ENCODE measurements around the gene CSPG5. TPM values are rescaled to one million over a fixed set of nuclear protein-coding genes. Genes with fewer than 3 reads are reported as not detected.

The CSPG5 gene
- polyA plus RNA-seq, 3 donors from 2014 or later, result not detected

GRCh38 chr3:47604145-47604544, 25.5 kb upstream of the CSPG5 start:
- peaks cover 0 to 4% (median 2%) of the 10 kb centered on the region in 3 donors for H3K27me3 Mint-ChIP-seq (ENCODE audit: low read depth in 3 of 3)
- H3K4me1 Mint-ChIP-seq, result peaks cover 0 to 17% of the 10 kb centered on the region in 2 donors
- DNase-seq, result no peak
- no peaks in the 10 kb centered on the region for H3K9me3 Mint-ChIP-seq
- H3K4me3 Mint-ChIP-seq, result no peak overlapping the region
- H3K36me3 Mint-ChIP-seq, result peaks cover 11 to 18% (median 13%) of the 10 kb centered on the region in 3 donors
- H3K27ac Mint-ChIP-seq, result no peak overlapping the region

DNA sequence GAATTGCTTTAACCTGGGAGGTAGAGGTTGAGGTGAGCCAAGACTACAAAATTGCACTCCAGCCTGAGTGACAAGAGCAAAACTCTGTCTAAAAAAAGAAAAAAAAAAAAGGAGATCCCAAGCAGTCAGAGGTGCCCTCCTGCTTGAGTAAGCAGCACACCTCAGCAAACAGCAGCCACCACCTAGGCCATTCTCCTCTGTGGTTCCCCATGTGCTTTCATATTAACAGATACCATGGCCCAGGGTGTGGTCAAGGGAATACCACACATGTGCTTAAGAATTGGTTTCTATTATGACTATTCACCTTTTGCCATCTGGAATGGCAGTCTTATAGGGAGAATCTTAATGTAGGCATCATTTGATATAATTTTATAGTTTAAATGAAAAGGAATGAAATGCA, 24.7 kb upstream of the CSPG5 start:
- Mint-ChIP-seq H3K36me3 (peaks cover 6 to 11% (median 8%) of the 10 kb centered on the region in 3 donors), H3K27ac (no peak overlapping the region), H3K9me3 (no peaks in the 10 kb centered on the region), H3K4me3 (no peak overlapping the region), H3K4me1 (peaks cover 0 to 17% of the 10 kb centered on the region in 2 donors), H3K27me3 (ENCODE audit: low read depth in 3 of 3) (peaks cover 0 to 4% (median 2%) of the 10 kb centered on the region in 3 donors)
- no peak for DNase-seq

- peaks cover 9 to 12% (median 11%) of the 10 kb centered on the region in 3 donors for H3K36me3 Mint-ChIP-seq
- no peaks in the 10 kb centered on the region for H3K9me3 Mint-ChIP-seq
- H3K27me3 Mint-ChIP-seq (ENCODE audit: low read depth in 3 of 3), result peaks cover 0 to 4% (median 2%) of the 10 kb centered on the region in 3 donors
- DNase-seq, result no peak
- peaks cover 0 to 17% of the 10 kb centered on the region in 2 donors for H3K4me1 Mint-ChIP-seq
- H3K27ac Mint-ChIP-seq, result peak overlapping the region in 1 of 6 donors; percentile 16
- no peak overlapping the region for H3K4me3 Mint-ChIP-seq
These were observed 22.6 kb upstream of the CSPG5 start for GRCh38 chr3:47601281-47601680.

DNA sequence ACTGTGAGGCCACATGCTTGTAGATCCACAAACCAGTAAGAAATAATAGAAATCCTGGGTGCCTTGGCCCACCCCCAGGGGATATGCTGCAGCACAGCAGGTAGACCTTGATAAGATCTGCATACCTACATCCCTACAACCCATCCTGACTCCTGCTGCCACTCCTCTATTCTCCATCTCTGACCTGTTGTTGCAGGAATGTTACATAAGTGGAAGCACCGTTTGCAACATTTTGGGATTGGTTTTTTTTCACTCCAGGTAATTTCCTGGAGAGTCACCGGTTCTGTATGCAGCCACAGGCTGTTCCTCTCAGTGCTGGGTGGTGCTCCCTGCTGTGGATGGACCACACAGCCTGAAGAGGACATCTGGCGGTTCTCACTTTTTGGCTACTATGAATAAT, 16.1 kb upstream of the CSPG5 start:
- H3K27me3 Mint-ChIP-seq (ENCODE audit: low read depth in 3 of 3), result peaks cover 0 to 2% (median 0%) of the 10 kb centered on the region in 3 donors
- no peak overlapping the region for H3K4me3 Mint-ChIP-seq
- H3K36me3 Mint-ChIP-seq, result peaks cover 11 to 13% (median 11%) of the 10 kb centered on the region in 3 donors
- no peak overlapping the region for H3K27ac Mint-ChIP-seq
- DNase-seq, result no peak
- H3K9me3 Mint-ChIP-seq, result no peaks in the 10 kb centered on the region
- H3K4me1 Mint-ChIP-seq, result no peaks in the 10 kb centered on the region

DNA sequence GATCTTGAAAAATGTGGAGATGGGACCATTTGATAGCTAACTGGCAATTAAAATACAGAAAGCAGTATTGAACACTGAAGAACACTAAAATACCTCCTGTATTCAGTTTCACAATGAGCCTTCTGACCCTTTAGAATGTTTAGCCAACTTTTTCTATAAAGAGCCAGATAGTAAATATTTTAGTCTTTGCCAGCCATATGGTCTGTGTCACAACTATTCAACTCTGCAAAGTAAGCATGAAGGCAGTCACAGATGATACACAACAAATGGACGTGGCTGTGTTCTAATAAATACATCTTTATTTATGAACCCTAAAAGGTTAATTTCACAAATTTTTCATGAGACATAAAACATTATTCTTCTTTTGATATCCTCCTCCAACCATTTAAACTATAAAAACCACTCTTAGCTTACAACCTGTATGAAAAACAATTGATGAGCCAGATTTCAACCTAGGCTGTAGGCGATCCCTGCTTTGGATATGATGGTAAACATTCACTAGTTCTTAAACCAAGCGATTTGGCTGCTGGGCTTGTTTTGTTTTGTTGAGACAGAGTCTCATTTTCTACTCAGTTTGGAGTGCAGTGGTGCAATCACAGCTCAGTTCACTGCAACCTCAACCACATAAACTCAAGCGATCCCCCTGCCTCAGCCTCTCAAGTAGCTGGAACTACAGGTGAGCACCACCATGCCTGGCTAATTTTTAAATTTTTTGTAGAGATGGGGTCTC, 13.6 kb upstream of the CSPG5 start:
- H3K36me3 Mint-ChIP-seq, result peaks cover 20 to 30% (median 20%) of the 10 kb centered on the region in 3 donors
- H3K4me3 Mint-ChIP-seq, result no peak overlapping the region
- peaks cover 0 to 2% (median 0%) of the 10 kb centered on the region in 3 donors for H3K27me3 Mint-ChIP-seq (ENCODE audit: low read depth in 3 of 3)
- no peaks in the 10 kb centered on the region for H3K4me1 Mint-ChIP-seq
- DNase-seq, result no peak
- no peaks in the 10 kb centered on the region for H3K9me3 Mint-ChIP-seq
- H3K27ac Mint-ChIP-seq, result no peak overlapping the region

- no peak for DNase-seq
- Mint-ChIP-seq H3K27me3 (ENCODE audit: low read depth in 3 of 3) (peaks cover 0 to 5% (median 0%) of the 10 kb centered on the region in 3 donors), H3K9me3 (no peaks in the 10 kb centered on the region), H3K27ac (no peak overlapping the region), H3K4me3 (peak overlapping the region in 1 of 5 donors; percentile 1), H3K4me1 (no peaks in the 10 kb centered on the region), H3K36me3 (peaks cover 21 to 37% (median 26%) of the 10 kb centered on the region in 3 donors)
These were observed 11.6 kb upstream of the CSPG5 start for GRCh38 chr3:47590216-47590615.

DNA sequence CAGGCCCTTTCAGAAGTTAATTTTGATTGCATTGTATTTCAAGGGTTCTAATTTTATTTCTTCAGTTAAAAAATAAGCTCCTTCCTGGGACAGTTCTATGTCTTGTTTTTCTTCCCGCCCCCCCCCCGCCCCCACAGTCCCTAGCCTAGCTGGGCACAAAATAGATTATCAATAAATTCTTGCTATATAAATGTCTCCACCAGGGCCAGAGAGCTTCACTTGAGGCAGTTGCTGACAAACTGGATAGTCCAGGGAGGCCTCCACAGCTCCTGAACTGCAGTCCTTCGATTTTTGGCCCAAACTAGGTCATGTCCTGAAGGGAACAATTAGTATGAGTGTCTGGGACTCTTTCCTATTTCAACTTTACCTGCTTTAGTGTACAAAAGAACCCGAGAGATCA, 9.9 kb upstream of the CSPG5 start:
- DNase-seq, result no peak
- peaks cover 0 to 5% (median 0%) of the 10 kb centered on the region in 3 donors for H3K27me3 Mint-ChIP-seq (ENCODE audit: low read depth in 3 of 3)
- H3K4me3 Mint-ChIP-seq, result no peak overlapping the region
- no peaks in the 10 kb centered on the region for H3K9me3 Mint-ChIP-seq
- peaks cover 21 to 40% (median 22%) of the 10 kb centered on the region in 3 donors for H3K36me3 Mint-ChIP-seq
- H3K4me1 Mint-ChIP-seq, result no peaks in the 10 kb centered on the region
- H3K27ac Mint-ChIP-seq, result no peak overlapping the region

- Mint-ChIP-seq H3K36me3 (peaks cover 21 to 36% (median 22%) of the 10 kb centered on the region in 3 donors), H3K27ac (peak overlapping the region in 1 of 6 donors; percentile 55)
These were observed 9.4 kb upstream of the CSPG5 start for GRCh38 chr3:47588053-47588452.

DNA sequence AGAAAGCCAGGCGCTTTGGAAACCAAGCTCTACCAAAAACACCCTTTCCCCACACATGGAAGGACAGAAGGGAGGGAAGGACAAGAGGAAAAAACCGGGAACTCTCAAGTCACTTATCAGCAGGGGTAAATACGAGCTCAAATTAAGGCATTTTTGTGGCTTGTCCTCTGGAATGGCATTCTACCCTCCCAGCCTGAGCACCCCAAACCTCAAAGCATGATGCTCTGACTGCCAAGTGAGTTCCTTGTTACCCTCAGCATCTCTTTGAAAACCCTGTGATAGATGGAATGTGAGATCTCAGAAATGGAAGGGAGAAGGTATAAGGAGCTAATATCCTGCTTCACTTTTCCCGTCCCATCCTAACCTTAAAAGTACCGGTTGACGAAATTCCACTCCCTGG, 8.1 kb upstream of the CSPG5 start:
- Mint-ChIP-seq H3K27me3 (ENCODE audit: low read depth in 3 of 3) (peaks cover 0 to 8% (median 0%) of the 10 kb centered on the region in 3 donors), H3K36me3 (peaks cover 14 to 36% (median 19%) of the 10 kb centered on the region in 3 donors)

More at GRCh38 chr3:47588053-47588452, 9.4 kb upstream of the CSPG5 start:
- no peaks in the 10 kb centered on the region for H3K4me1 Mint-ChIP-seq
- peaks cover 0 to 5% (median 0%) of the 10 kb centered on the region in 3 donors for H3K27me3 Mint-ChIP-seq (ENCODE audit: low read depth in 3 of 3)
- no peak overlapping the region for H3K4me3 Mint-ChIP-seq
- DNase-seq, result no peak
- H3K9me3 Mint-ChIP-seq, result no peaks in the 10 kb centered on the region

GRCh38 chr3:47583320-47584075, 4.8 kb upstream of the CSPG5 start:
- Mint-ChIP-seq H3K4me3 (no peak overlapping the region), H3K27ac (peak overlapping the region in 1 of 6 donors; percentile 34), H3K27me3 (ENCODE audit: low read depth in 3 of 3) (peaks cover 0 to 11% (median 10%) of the 10 kb centered on the region in 3 donors), H3K4me1 (peaks cover 1 to 9% of the 10 kb centered on the region in 2 donors), H3K9me3 (no peaks in the 10 kb centered on the region), H3K36me3 (peaks cover 7 to 19% (median 12%) of the 10 kb centered on the region in 3 donors)
- DNase-seq, result no peak

More for the DNA sequence above, 8.1 kb upstream of the CSPG5 start:
- Mint-ChIP-seq H3K4me3 (no peak overlapping the region), H3K27ac (peak overlapping the region in 1 of 6 donors; percentile 40), H3K4me1 (no peaks in the 10 kb centered on the region), H3K9me3 (no peaks in the 10 kb centered on the region)
- DNase-seq, result no peak

- H3K36me3 Mint-ChIP-seq, result peaks cover 0 to 9% (median 6%) of the 10 kb centered on the region in 3 donors
- H3K9me3 Mint-ChIP-seq, result no peaks in the 10 kb centered on the region
- H3K27me3 Mint-ChIP-seq (ENCODE audit: low read depth in 3 of 3), result peaks cover 0 to 12% (median 11%) of the 10 kb centered on the region in 3 donors
- no peak overlapping the region for H3K4me3 Mint-ChIP-seq
- H3K4me1 Mint-ChIP-seq, result peaks cover 1 to 9% of the 10 kb centered on the region in 2 donors
- no peak overlapping the region for H3K27ac Mint-ChIP-seq
- no peak for DNase-seq
These were observed 3.2 kb upstream of the CSPG5 start for GRCh38 chr3:47581835-47582234.

GRCh38 chr3:47581422-47581821, 2.8 kb upstream of the CSPG5 start:
- Mint-ChIP-seq H3K4me1 (peaks cover 1 to 9% of the 10 kb centered on the region in 2 donors), H3K27me3 (ENCODE audit: low read depth in 3 of 3) (peaks cover 0 to 12% (median 8%) of the 10 kb centered on the region in 3 donors), H3K9me3 (no peaks in the 10 kb centered on the region), H3K36me3 (peaks cover 0 to 7% (median 6%) of the 10 kb centered on the region in 3 donors), H3K4me3 (peak overlapping the region in 1 of 5 donors; percentile 5), H3K27ac (no peak overlapping the region)
- no peak for DNase-seq

GRCh38 chr3:47580481-47580880, 1.8 kb upstream of the CSPG5 start:
- peak overlapping the region; percentile 19 to 70 (median 58) for H3K4me3 Mint-ChIP-seq
- peaks cover 1 to 9% of the 10 kb centered on the region in 2 donors for H3K4me1 Mint-ChIP-seq
- peaks cover 0 to 4% (median under 1%) of the 10 kb centered on the region in 3 donors for H3K36me3 Mint-ChIP-seq
- H3K27me3 Mint-ChIP-seq (ENCODE audit: low read depth in 3 of 3), result peaks cover 1 to 14% (median 8%) of the 10 kb centered on the region in 3 donors
- H3K9me3 Mint-ChIP-seq, result no peaks in the 10 kb centered on the region
- no peak for DNase-seq
- H3K27ac Mint-ChIP-seq, result no peak overlapping the region

GRCh38 chr3:47579875-47580274, 1.2 kb upstream of the CSPG5 start:
- no peaks in the 10 kb centered on the region for H3K9me3 Mint-ChIP-seq
- H3K27me3 Mint-ChIP-seq (ENCODE audit: low read depth in 3 of 3), result peaks cover 1 to 17% (median 8%) of the 10 kb centered on the region in 3 donors
- no peak overlapping the region for H3K27ac Mint-ChIP-seq
- H3K36me3 Mint-ChIP-seq, result no peaks in the 10 kb centered on the region
- H3K4me1 Mint-ChIP-seq, result peaks cover 1 to 9% of the 10 kb centered on the region in 2 donors
- H3K4me3 Mint-ChIP-seq, result peak overlapping the region; percentile 53 to 70 (median 66)
- DNase-seq, result no peak

Data from immature natural killer cell (primary cell).